Measurements from ENCODE around the gene HERPUD2. TPM values are rescaled to one million over a fixed set of nuclear protein-coding genes. Genes with fewer than 3 reads are reported as not detected.
A peak's percentile ranks its signal among the peaks of the same experiment; 100 is the strongest.

Gene HERPUD2
- total and polyA plus RNA-seq, 11 donors, result 6.4 to 26.3 (median 16.5) TPM

GRCh38 chr7:35630024-35630972 is 64.6 kb downstream of the HERPUD2 start:
- Histone ChIP-seq H3K4me1 (peaks cover 0 to 10% (median 0%) of the 10 kb centered on the region in 12 donors), H3K9me3 (no peaks in the 10 kb centered on the region), H3K36me3 (peaks cover 0 to 77% (median 58%) of the 10 kb centered on the region in 9 donors), H3K4me3 (no peak overlapping the region), H3K27ac (no peak overlapping the region), H3K27me3 (no peaks in the 10 kb centered on the region)
- 64 to 83% (median 77%) methylated on average over 3 of the region's 3 CpGs for WGBS, 4 donors
- DNase-seq, result no peak
- TF ChIP-seq POLR2A (IDR thresholded peaks at IDR 0.05) (no peak), CTCF (IDR thresholded peaks at IDR 0.05) (no peak)
- intact Hi-C loops (cut with DNase I), result no loop called here
- peak in 2 of 4 donors; percentile 28 to 33 for ATAC-seq

- DNase-seq, result peak in 3 of 5 donors; percentile 18 to 36 (median 25)
- intact Hi-C loops (cut with DNase I), result loop anchor here (2.0 to 10.0 kb wide), 7 partner anchors 87 to 550 kb away; no protein-coding TSS in a partner anchor
- Histone ChIP-seq H3K9me3 (no peaks in the 10 kb centered on the region), H3K27ac (no peak overlapping the region), H3K36me3 (peaks cover 0 to 28% (median 20%) of the 10 kb centered on the region in 9 donors), H3K4me1 (peaks cover 0 to 9% (median 4%) of the 10 kb centered on the region in 12 donors), H3K4me3 (no peak overlapping the region), H3K27me3 (no peaks in the 10 kb centered on the region)
- ATAC-seq, result peak; percentile 76 to 88 (median 84)
- 31 to 42% (median 35%) methylated on average over 14 to 16 of the region's 16 CpGs for whole genome bisulfite sequencing, 4 donors
- no peak for TF ChIP-seq POLR2A (IDR thresholded peaks at IDR 0.05)
- peak; percentile 72 to 89 (median 82) for TF ChIP-seq CTCF (IDR thresholded peaks at IDR 0.05)
Measured at GRCh38 chr7:35624299-35625186, 70.4 kb downstream of the HERPUD2 start.

- intact Hi-C loops (cut with DNase I), result loop anchor here (5.0 to 10.0 kb wide), 6 partner anchors 86 to 549 kb away; no protein-coding TSS in a partner anchor
- TF ChIP-seq POLR2A (IDR thresholded peaks at IDR 0.05) (no peak), CTCF (IDR thresholded peaks at IDR 0.05) (no peak)
- ATAC-seq (no peak), DNase-seq (no peak)
- Histone ChIP-seq H3K9me3 (no peaks in the 10 kb centered on the region), H3K27me3 (no peaks in the 10 kb centered on the region), H3K27ac (no peak overlapping the region), H3K4me1 (peaks cover 0 to 9% (median 4%) of the 10 kb centered on the region in 12 donors), H3K36me3 (peaks cover 0 to 17% (median 10%) of the 10 kb centered on the region in 9 donors), H3K4me3 (no peak overlapping the region)
- 58 to 79% (median 70%) methylated on average over 2 of the region's 2 CpGs for WGBS, 4 donors
Measured at GRCh38 chr7:35623381-35623780, 71.6 kb downstream of the HERPUD2 start.

All from heart left ventricle (tissue), 16 donors.